ENCODE data around the gene CEP19. TPM values are rescaled to one million over a fixed set of nuclear protein-coding genes. Genes with fewer than 3 reads are reported as not detected.
"Not testable (repeated sequence)": the region's sequence is repeated elsewhere in the genome, so short reads cannot be mapped to it uniquely, and the experiment has no call there.

The CEP19 gene
- total RNA-seq, 4 donors from 2014 or later: 1.7 to 5.9 TPM; not detected in 2

- intact Hi-C loops (cut with DNase I; ENCODE audit: low total_unique reads): no loop called here
Observed at GRCh38 chr3:196753201-196753600, 41.2 kb upstream of the CEP19 start.

GRCh38 chr3:196749125-196749524 is 37.1 kb upstream of the CEP19 start:
- Histone ChIP-seq H3K27me3 (no peaks in the 10 kb centered on the region), H3K4me3 (no peak overlapping the region), H3K9me3 (no peaks in the 10 kb centered on the region), H3K27ac (no peak overlapping the region), H3K36me3 (no peaks in the 10 kb centered on the region), H3K4me1 (no peaks in the 10 kb centered on the region)
- intact Hi-C loops (cut with DNase I; ENCODE audit: low total_unique reads): no loop called here
- TF ChIP-seq CTCF (IDR thresholded peaks at IDR 0.05) (no peak), POLR2A (IDR thresholded peaks at IDR 0.05) (no peak)
- DNase-seq: no peak

More at GRCh38 chr3:196753201-196753600, 41.2 kb upstream of the CEP19 start:
- H3K27ac ChIP-seq: no peak overlapping the region
- H3K4me3 ChIP-seq: no peak overlapping the region
- H3K9me3 ChIP-seq: no peaks in the 10 kb centered on the region
- no peaks in the 10 kb centered on the region for H3K36me3 ChIP-seq
- DNase-seq: no peak
- H3K27me3 ChIP-seq: no peaks in the 10 kb centered on the region
- TF ChIP-seq CTCF (IDR thresholded peaks at IDR 0.05): no peak
- no peak for TF ChIP-seq POLR2A (IDR thresholded peaks at IDR 0.05)
- H3K4me1 ChIP-seq: no peaks in the 10 kb centered on the region

GRCh38 chr3:196743569-196743968 is 31.5 kb upstream of the CEP19 start:
- H3K4me1 ChIP-seq; intact Hi-C loops (cut with DNase I; ENCODE audit: low total_unique reads); H3K4me3 ChIP-seq; H3K9me3 ChIP-seq; H3K27me3 ChIP-seq; H3K36me3 ChIP-seq; DNase-seq; H3K27ac ChIP-seq: not testable (repeated sequence)

- no peak for DNase-seq
- intact Hi-C loops (cut with DNase I; ENCODE audit: low total_unique reads): no loop called here
- Histone ChIP-seq H3K4me3 (peak overlapping the region; percentile 47 to 87), H3K4me1 (no peaks in the 10 kb centered on the region), H3K27ac (peak overlapping the region; percentile 95 to 97), H3K27me3 (no peaks in the 10 kb centered on the region), H3K36me3 (no peaks in the 10 kb centered on the region), H3K9me3 (no peaks in the 10 kb centered on the region)
- TF ChIP-seq POLR2A (IDR thresholded peaks at IDR 0.05) (no peak), CTCF (IDR thresholded peaks at IDR 0.05) (no peak)
Observed at GRCh38 chr3:196741249-196741889, 29.3 kb upstream of the CEP19 start.

- DNase-seq: peak; percentile 19 to 24
- Histone ChIP-seq H3K36me3 (no peaks in the 10 kb centered on the region), H3K4me3 (peak overlapping the region; percentile 47 to 87), H3K9me3 (no peaks in the 10 kb centered on the region), H3K27ac (peak overlapping the region; percentile 95 to 97), H3K4me1 (no peaks in the 10 kb centered on the region), H3K27me3 (no peaks in the 10 kb centered on the region)
- intact Hi-C loops (cut with DNase I; ENCODE audit: low total_unique reads): no loop called here
- TF ChIP-seq CTCF (IDR thresholded peaks at IDR 0.05): no peak
Observed at GRCh38 chr3:196740481-196741248, 28.6 kb upstream of the CEP19 start.

All from uterus (tissue), 4 donors.